Measurements from ENCODE around the gene ZNF891.

ZNF891 gene

DNA sequence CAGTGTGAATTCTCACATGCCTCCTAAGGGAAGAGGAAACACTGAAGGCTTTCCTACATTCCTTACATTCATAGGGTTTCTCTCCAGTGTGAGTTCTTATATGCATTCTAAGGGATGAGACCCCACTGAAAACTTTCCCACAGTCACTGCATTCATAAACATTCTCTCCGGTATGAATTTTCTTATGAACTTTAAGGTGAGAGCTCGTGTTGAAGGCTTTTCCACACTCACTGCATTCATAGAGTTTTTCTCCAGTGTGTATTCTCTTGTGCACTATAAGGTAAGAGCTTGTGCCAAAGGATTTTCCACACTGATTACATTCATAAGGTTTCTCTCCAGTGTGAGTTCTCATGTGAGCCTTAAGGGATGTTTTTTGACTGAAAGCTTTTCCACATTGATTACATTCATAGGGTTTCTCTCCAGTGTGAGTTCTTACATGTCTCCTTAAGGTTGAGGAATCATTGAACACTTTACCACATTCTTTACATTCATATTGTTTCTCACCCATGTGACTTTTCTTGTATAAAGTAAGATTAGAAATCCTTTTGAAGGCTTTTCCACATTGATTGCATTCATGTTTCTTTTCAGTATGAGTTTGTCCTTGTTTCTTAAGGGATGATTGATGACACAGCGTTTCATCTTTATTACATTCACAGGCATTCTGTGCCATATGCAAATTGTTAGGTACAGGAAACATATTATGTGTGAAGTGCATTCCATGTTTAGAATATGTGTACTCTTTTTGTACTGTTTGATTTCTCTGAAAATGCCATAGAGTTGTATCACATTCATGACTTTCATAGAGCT is 9.5 kb downstream of the ZNF891 start:
- Histone ChIP-seq H3K18ac (ENCODE audit: low read length) (no peak overlapping the region), H3K56ac (ENCODE audit: low read length) (no peak overlapping the region), H2BK5ac (ENCODE audit: low read length) (no peak overlapping the region), H3K4me2 (ENCODE audit: low read length) (no peak overlapping the region), H2BK120ac (ENCODE audit: low read depth, low read length) (no peak overlapping the region), H4K5ac (ENCODE audit: low read length) (no peak overlapping the region), H3K9ac (ENCODE audit: low read length) (no peak overlapping the region), H3K4me3 (ENCODE audit: low read length) (no peak overlapping the region), H3K4ac (ENCODE audit: low read depth, low read length) (no peak overlapping the region), H3K27me3 (ENCODE audit: insufficient read depth, low read length, poor library complexity) (no peaks in the 10 kb centered on the region), H3K4me1 (ENCODE audit: control insufficient read depth, low read depth, low read length) (no peaks in the 10 kb centered on the region), H3K27ac (ENCODE audit: low read depth, low read length) (no peak overlapping the region), H2BK15ac (replicated peaks; ENCODE audit: low read depth) (no peak overlapping the region), H2AK5ac (ENCODE audit: low read length) (no peak overlapping the region), H3K36me3 (ENCODE audit: control insufficient read depth, insufficient read depth, low read length) (peaks cover 7% of the 10 kb centered on the region), H3K23ac (ENCODE audit: low read length) (no peak overlapping the region), H4K8ac (ENCODE audit: low read depth, low read length) (no peak overlapping the region), H3K79me2 (ENCODE audit: control insufficient read depth, insufficient read depth, low read length) (no peaks in the 10 kb centered on the region), H3K79me1 (ENCODE audit: low read length) (peaks cover under 1% of the 10 kb centered on the region)
- no CpG with 5 or more reads among the region's 3 CpGs for WGBS (ENCODE audit: extremely low coverage, insufficient coverage, low lambda C conversion rate)
- DNase-seq, result peak; percentile 21

DNA sequence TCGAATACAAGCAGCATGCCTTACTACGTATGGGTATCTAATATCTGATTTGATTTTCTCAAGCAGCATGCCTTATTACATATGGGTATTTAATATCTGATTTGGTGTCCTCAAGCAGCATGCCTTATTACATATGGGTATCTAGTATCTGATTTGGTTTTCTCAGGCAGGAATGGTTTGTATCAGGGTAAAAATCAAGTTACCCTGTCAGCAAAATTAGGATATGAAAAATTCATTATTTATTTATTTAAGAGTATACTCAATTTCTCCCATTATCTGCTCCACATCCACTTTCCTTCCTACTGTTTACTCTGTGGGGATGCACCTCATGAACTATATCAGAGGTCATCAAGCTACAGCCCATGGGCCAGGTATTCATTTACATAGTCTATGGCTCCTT is 21.9 kb downstream of the ZNF891 start:
- no peak overlapping the region for H3K4me3 ChIP-seq (ENCODE audit: low read length)

DNA sequence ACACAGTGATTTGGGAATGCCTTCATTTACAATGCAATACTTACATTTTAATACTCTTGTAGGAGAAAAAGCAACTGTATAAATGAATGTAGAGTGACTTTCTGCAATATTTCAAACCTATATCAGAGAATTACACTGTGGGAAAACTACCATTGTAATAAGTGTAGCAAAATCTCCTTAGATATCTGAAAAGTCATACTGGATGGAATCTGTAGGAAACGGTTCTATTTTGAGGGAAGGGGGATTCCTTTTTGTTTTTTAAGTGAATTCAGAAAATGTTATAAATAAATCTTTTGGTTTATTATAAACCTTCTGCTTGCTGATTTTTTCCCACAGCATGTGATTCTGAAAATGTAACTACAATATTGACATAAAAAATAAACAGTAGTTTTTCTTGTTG is 23.0 kb downstream of the ZNF891 start:
- H3K79me1 ChIP-seq (ENCODE audit: low read length), result no peaks in the 10 kb centered on the region
- H3K4me1 ChIP-seq (ENCODE audit: control insufficient read depth, low read depth, low read length), result no peaks in the 10 kb centered on the region
- H4K8ac ChIP-seq (ENCODE audit: low read depth, low read length), result no peak overlapping the region
- no peak overlapping the region for H3K4me2 ChIP-seq (ENCODE audit: low read length)
- H3K9ac ChIP-seq (ENCODE audit: low read length), result no peak overlapping the region
- H2BK120ac ChIP-seq (ENCODE audit: low read depth, low read length), result no peak overlapping the region
- H3K23ac ChIP-seq (ENCODE audit: low read length), result no peak overlapping the region
- no peaks in the 10 kb centered on the region for H3K27me3 ChIP-seq (ENCODE audit: insufficient read depth, low read length, poor library complexity)
- no peak overlapping the region for H3K27ac ChIP-seq (ENCODE audit: low read depth, low read length)
- peaks cover 9% of the 10 kb centered on the region for H3K36me3 ChIP-seq (ENCODE audit: control insufficient read depth, insufficient read depth, low read length)
- H2AK5ac ChIP-seq (ENCODE audit: low read length), result no peak overlapping the region
- H2BK5ac ChIP-seq (ENCODE audit: low read length), result no peak overlapping the region
- no peak overlapping the region for H3K4me3 ChIP-seq (ENCODE audit: low read length)
- no peak for DNase-seq
- H3K4ac ChIP-seq (ENCODE audit: low read depth, low read length), result no peak overlapping the region
- WGBS (ENCODE audit: extremely low coverage, insufficient coverage, low lambda C conversion rate), result no CpG with 5 or more reads among the region's 1 CpG
- no peak overlapping the region for H3K56ac ChIP-seq (ENCODE audit: low read length)
- no peak overlapping the region for H2BK15ac ChIP-seq (replicated peaks; ENCODE audit: low read depth)
- H4K5ac ChIP-seq (ENCODE audit: low read length), result no peak overlapping the region
- no peaks in the 10 kb centered on the region for H3K79me2 ChIP-seq (ENCODE audit: control insufficient read depth, insufficient read depth, low read length)
- no peak overlapping the region for H3K18ac ChIP-seq (ENCODE audit: low read length)

More for the DNA sequence above, 21.9 kb downstream of the ZNF891 start:
- H3K9ac ChIP-seq (ENCODE audit: low read length), result no peak overlapping the region
- peaks cover 9% of the 10 kb centered on the region for H3K36me3 ChIP-seq (ENCODE audit: control insufficient read depth, insufficient read depth, low read length)
- no peak overlapping the region for H3K23ac ChIP-seq (ENCODE audit: low read length)
- H3K56ac ChIP-seq (ENCODE audit: low read length), result no peak overlapping the region
- DNase-seq, result no peak
- no peaks in the 10 kb centered on the region for H3K27me3 ChIP-seq (ENCODE audit: insufficient read depth, low read length, poor library complexity)
- H3K4me1 ChIP-seq (ENCODE audit: control insufficient read depth, low read depth, low read length), result no peaks in the 10 kb centered on the region
- no peak overlapping the region for H2BK5ac ChIP-seq (ENCODE audit: low read length)
- no peak overlapping the region for H4K5ac ChIP-seq (ENCODE audit: low read length)
- H2AK5ac ChIP-seq (ENCODE audit: low read length), result no peak overlapping the region
- no peaks in the 10 kb centered on the region for H3K79me1 ChIP-seq (ENCODE audit: low read length)
- H3K4ac ChIP-seq (ENCODE audit: low read depth, low read length), result no peak overlapping the region
- no peaks in the 10 kb centered on the region for H3K79me2 ChIP-seq (ENCODE audit: control insufficient read depth, insufficient read depth, low read length)
- H3K18ac ChIP-seq (ENCODE audit: low read length), result no peak overlapping the region
- H3K27ac ChIP-seq (ENCODE audit: low read depth, low read length), result no peak overlapping the region
- no peak overlapping the region for H4K8ac ChIP-seq (ENCODE audit: low read depth, low read length)
- no CpG with 5 or more reads among the region's 2 CpGs for WGBS (ENCODE audit: extremely low coverage, insufficient coverage, low lambda C conversion rate)
- H2BK15ac ChIP-seq (replicated peaks; ENCODE audit: low read depth), result no peak overlapping the region
- no peak overlapping the region for H3K4me2 ChIP-seq (ENCODE audit: low read length)
- no peak overlapping the region for H2BK120ac ChIP-seq (ENCODE audit: low read depth, low read length)

DNA sequence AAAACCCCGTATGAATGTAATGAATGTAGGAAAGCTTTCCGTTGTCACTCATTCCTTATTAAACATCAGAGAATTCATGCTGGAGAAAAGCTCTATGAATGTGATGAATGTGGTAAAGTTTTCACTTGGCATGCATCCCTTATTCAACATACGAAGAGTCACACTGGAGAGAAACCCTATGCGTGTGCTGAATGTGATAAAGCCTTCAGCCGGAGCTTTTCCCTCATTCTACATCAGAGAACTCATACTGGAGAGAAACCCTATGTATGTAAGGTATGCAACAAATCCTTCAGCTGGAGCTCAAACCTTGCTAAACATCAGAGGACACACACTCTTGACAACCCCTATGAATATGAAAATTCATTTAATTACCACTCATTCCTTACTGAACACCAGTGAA is 23.8 kb downstream of the ZNF891 start:
- peak; percentile 52 for DNase-seq
- no peak overlapping the region for H4K5ac ChIP-seq (ENCODE audit: low read length)
- no peak overlapping the region for H2BK15ac ChIP-seq (replicated peaks; ENCODE audit: low read depth)
- no peak overlapping the region for H3K4me2 ChIP-seq (ENCODE audit: low read length)
- no CpG with 5 or more reads among the region's 5 CpGs for whole genome bisulfite sequencing (ENCODE audit: extremely low coverage, insufficient coverage, low lambda C conversion rate)
- no peaks in the 10 kb centered on the region for H3K4me1 ChIP-seq (ENCODE audit: control insufficient read depth, low read depth, low read length)
- H3K9ac ChIP-seq (ENCODE audit: low read length), result no peak overlapping the region
- H3K4me3 ChIP-seq (ENCODE audit: low read length), result peak overlapping the region; percentile 27
- no peak overlapping the region for H2BK120ac ChIP-seq (ENCODE audit: low read depth, low read length)
- no peak overlapping the region for H3K56ac ChIP-seq (ENCODE audit: low read length)
- H3K79me2 ChIP-seq (ENCODE audit: control insufficient read depth, insufficient read depth, low read length), result no peaks in the 10 kb centered on the region
- H2AK5ac ChIP-seq (ENCODE audit: low read length), result no peak overlapping the region
- no peak overlapping the region for H3K18ac ChIP-seq (ENCODE audit: low read length)
- H3K27me3 ChIP-seq (ENCODE audit: insufficient read depth, low read length, poor library complexity), result no peaks in the 10 kb centered on the region
- no peak overlapping the region for H3K23ac ChIP-seq (ENCODE audit: low read length)
- peaks cover 9% of the 10 kb centered on the region for H3K36me3 ChIP-seq (ENCODE audit: control insufficient read depth, insufficient read depth, low read length)
- H2BK5ac ChIP-seq (ENCODE audit: low read length), result no peak overlapping the region
- no peak overlapping the region for H3K27ac ChIP-seq (ENCODE audit: low read depth, low read length)
- H4K8ac ChIP-seq (ENCODE audit: low read depth, low read length), result no peak overlapping the region
- H3K4ac ChIP-seq (ENCODE audit: low read depth, low read length), result no peak overlapping the region
- no peaks in the 10 kb centered on the region for H3K79me1 ChIP-seq (ENCODE audit: low read length)

DNA sequence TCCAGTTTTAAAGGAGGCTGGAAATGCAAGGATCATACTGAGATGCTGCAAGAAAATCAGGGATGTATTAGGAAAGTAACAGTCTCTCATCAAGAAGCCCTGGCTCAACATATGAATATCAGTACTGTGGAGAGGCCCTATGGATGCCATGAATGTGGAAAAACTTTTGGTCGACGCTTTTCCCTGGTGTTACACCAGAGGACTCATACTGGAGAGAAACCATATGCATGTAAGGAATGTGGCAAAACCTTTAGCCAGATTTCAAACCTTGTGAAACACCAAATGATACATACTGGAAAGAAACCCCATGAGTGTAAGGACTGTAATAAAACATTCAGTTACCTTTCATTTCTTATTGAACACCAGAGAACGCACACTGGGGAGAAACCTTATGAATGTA is 24.5 kb downstream of the ZNF891 start:
- H3K56ac ChIP-seq (ENCODE audit: low read length), result no peak overlapping the region
- no peak overlapping the region for H2AK5ac ChIP-seq (ENCODE audit: low read length)
- no peak overlapping the region for H2BK15ac ChIP-seq (replicated peaks; ENCODE audit: low read depth)
- H2BK5ac ChIP-seq (ENCODE audit: low read length), result no peak overlapping the region
- H2BK120ac ChIP-seq (ENCODE audit: low read depth, low read length), result no peak overlapping the region
- peaks cover 10% of the 10 kb centered on the region for H3K36me3 ChIP-seq (ENCODE audit: control insufficient read depth, insufficient read depth, low read length)
- H3K4me1 ChIP-seq (ENCODE audit: control insufficient read depth, low read depth, low read length), result no peaks in the 10 kb centered on the region
- H3K4me2 ChIP-seq (ENCODE audit: low read length), result no peak overlapping the region
- no peak overlapping the region for H3K23ac ChIP-seq (ENCODE audit: low read length)
- no peak overlapping the region for H3K27ac ChIP-seq (ENCODE audit: low read depth, low read length)
- no peak overlapping the region for H4K5ac ChIP-seq (ENCODE audit: low read length)
- H3K79me1 ChIP-seq (ENCODE audit: low read length), result no peaks in the 10 kb centered on the region
- no peak overlapping the region for H3K9ac ChIP-seq (ENCODE audit: low read length)
- peak; percentile 26 for DNase-seq
- no peak overlapping the region for H3K18ac ChIP-seq (ENCODE audit: low read length)
- no peaks in the 10 kb centered on the region for H3K79me2 ChIP-seq (ENCODE audit: control insufficient read depth, insufficient read depth, low read length)
- H3K27me3 ChIP-seq (ENCODE audit: insufficient read depth, low read length, poor library complexity), result no peaks in the 10 kb centered on the region
- peak overlapping the region; percentile 27 for H3K4me3 ChIP-seq (ENCODE audit: low read length)
- H4K8ac ChIP-seq (ENCODE audit: low read depth, low read length), result no peak overlapping the region
- WGBS (ENCODE audit: extremely low coverage, insufficient coverage, low lambda C conversion rate), result no CpG with 5 or more reads among the region's 3 CpGs
- H3K4ac ChIP-seq (ENCODE audit: low read depth, low read length), result no peak overlapping the region

DNA sequence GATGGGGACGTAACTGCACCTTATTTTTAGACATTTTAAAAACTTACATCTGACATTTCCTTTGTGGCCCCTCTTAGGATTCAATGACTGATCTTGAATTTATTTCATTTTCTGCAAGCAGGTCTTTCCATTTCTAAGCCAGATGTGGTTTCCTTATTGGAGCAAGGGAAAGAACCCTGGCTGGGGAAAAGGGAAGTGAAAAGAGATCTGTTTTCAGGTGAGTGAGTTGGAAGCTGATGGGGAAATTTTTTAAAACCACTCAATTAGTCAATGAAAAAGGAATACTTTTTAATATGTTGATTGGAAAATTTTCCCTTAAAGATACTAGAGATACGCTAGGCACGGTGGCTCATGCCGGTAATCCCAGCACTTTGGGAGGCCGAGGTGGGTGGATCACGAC is 46.7 kb downstream of the ZNF891 start:
- Histone ChIP-seq H3K4me1 (ENCODE audit: control insufficient read depth, low read depth, low read length) (no peaks in the 10 kb centered on the region), H3K4me2 (ENCODE audit: low read length) (no peak overlapping the region), H3K18ac (ENCODE audit: low read length) (no peak overlapping the region), H4K8ac (ENCODE audit: low read depth, low read length) (no peak overlapping the region), H3K27ac (ENCODE audit: low read depth, low read length) (no peak overlapping the region), H4K5ac (ENCODE audit: low read length) (no peak overlapping the region), H3K4ac (ENCODE audit: low read depth, low read length) (no peak overlapping the region), H3K9ac (ENCODE audit: low read length) (no peak overlapping the region), H2BK15ac (replicated peaks; ENCODE audit: low read depth) (no peak overlapping the region), H3K23ac (ENCODE audit: low read length) (no peak overlapping the region), H3K4me3 (ENCODE audit: low read length) (no peak overlapping the region), H2BK5ac (ENCODE audit: low read length) (no peak overlapping the region), H3K79me2 (ENCODE audit: control insufficient read depth, insufficient read depth, low read length) (peaks cover 8% of the 10 kb centered on the region), H2AK5ac (ENCODE audit: low read length) (no peak overlapping the region), H2BK120ac (ENCODE audit: low read depth, low read length) (no peak overlapping the region), H3K27me3 (ENCODE audit: insufficient read depth, low read length, poor library complexity) (no peaks in the 10 kb centered on the region), H3K56ac (ENCODE audit: low read length) (no peak overlapping the region), H3K36me3 (ENCODE audit: control insufficient read depth, insufficient read depth, low read length) (peaks cover 3% of the 10 kb centered on the region), H3K79me1 (ENCODE audit: low read length) (peaks cover 6% of the 10 kb centered on the region)
- no peak for DNase-seq
- WGBS (ENCODE audit: extremely low coverage, insufficient coverage, low lambda C conversion rate), result no CpG with 5 or more reads among the region's 6 CpGs

All from mesendoderm (in vitro differentiated cells).